H9 (cell line): ENCODE results near the gene SCFD2. TPM values are rescaled to one million over a fixed set of nuclear protein-coding genes. Genes with fewer than 3 reads are reported as not detected.

Experiments
- DNase-seq: peaks from one replicate; pipeline ENCODE4 v3.0.0-alpha.2; 2017
- H2AFZ ChIP-seq: one replicate; pipeline ENCODE4 v1.6.1; 2013; ENCODE audit warnings: mild to moderate bottlenecking, low read length, control low read depth, moderate library complexity
- H2AK5ac ChIP-seq: 2 replicates; pipeline ENCODE4 v1.6.1; 2013; ENCODE audit warnings: low read length, control low read depth, mixed read lengths; ENCODE audit not compliant: insufficient read length
- H2BK120ac ChIP-seq: one replicate; pipeline ENCODE4 v1.6.1; 2013; ENCODE audit warnings: low read depth, mild to moderate bottlenecking, low read length, control low read depth, inconsistent platforms; ENCODE audit not compliant: poor library complexity, severe bottlenecking
- H2BK12ac ChIP-seq: 2 replicates; pipeline ENCODE4 v1.6.1; 2013; ENCODE audit warnings: low read length, control low read depth, mixed read lengths, low read depth; ENCODE audit not compliant: insufficient read length
- H2BK15ac ChIP-seq: 2 replicates; pipeline ENCODE4 v1.6.1; 2013; ENCODE audit warnings: low read depth, low read length, control low read depth
- H2BK20ac ChIP-seq: one replicate; pipeline ENCODE4 v1.6.1; 2013; ENCODE audit warnings: low read depth, mild to moderate bottlenecking, low read length, control low read depth, inconsistent platforms; ENCODE audit not compliant: poor library complexity, severe bottlenecking
- H2BK5ac ChIP-seq: 2 replicates; pipeline ENCODE4 v1.6.1; 2013; ENCODE audit warnings: low read length, control low read depth, mixed read lengths; ENCODE audit not compliant: insufficient read length
- H3K14ac ChIP-seq: 2 replicates; pipeline ENCODE4 v1.6.1; 2013; ENCODE audit warnings: low read length, control low read depth; ENCODE audit not compliant: insufficient read depth
- H3K18ac ChIP-seq: 2 replicates; pipeline ENCODE4 v1.6.1; 2013; ENCODE audit warnings: low read depth, mild to moderate bottlenecking, mixed read lengths, low read length, control low read depth; ENCODE audit not compliant: insufficient read length
- H3K23ac ChIP-seq: 2 replicates; pipeline ENCODE4 v1.6.1; 2013; ENCODE audit warnings: low read length, control low read depth, mixed read lengths, low read depth; ENCODE audit not compliant: insufficient read length
- H3K23me2 ChIP-seq: 2 replicates; pipeline ENCODE4 v1.6.1; 2013; ENCODE audit warnings: low read depth, mild to moderate bottlenecking, mixed read lengths, low read length, control low read depth; ENCODE audit not compliant: insufficient read length, poor library complexity, severe bottlenecking
- H3K27ac ChIP-seq: 2 replicates; pipeline ENCODE4 v1.5.1; 2013; ENCODE audit warnings: low read length, control low read depth, mixed read lengths, low read depth; ENCODE audit not compliant: insufficient read length
- H3K27me3 ChIP-seq: 2 replicates; pipeline ENCODE4 v1.6.1; 2013; ENCODE audit warnings: low read length, control low read depth, inconsistent platforms; ENCODE audit not compliant: insufficient read depth
- H3K4ac ChIP-seq: 2 replicates; pipeline ENCODE4 v1.6.1; 2013; ENCODE audit warnings: low read depth, mild to moderate bottlenecking, control low read depth, inconsistent platforms, low read length, moderate library complexity
- H3K4me1 ChIP-seq: 2 replicates; pipeline ENCODE4 v1.6.1; 2013; ENCODE audit warnings: low read length, control low read depth, inconsistent platforms; ENCODE audit not compliant: insufficient read depth
- H3K4me2 ChIP-seq: 2 replicates; pipeline ENCODE4 v1.6.1; 2013; ENCODE audit warnings: low read length, control low read depth, mixed read lengths; ENCODE audit not compliant: insufficient read length, insufficient read depth
- H3K56ac ChIP-seq: 2 replicates; pipeline ENCODE4 v1.6.1; 2013; ENCODE audit warnings: low read depth, mild to moderate bottlenecking, mixed read lengths, low read length, control low read depth; ENCODE audit not compliant: insufficient read length
- H3K79me1 ChIP-seq: 2 replicates; pipeline ENCODE4 v1.6.1; 2013; ENCODE audit warnings: low read depth, mild to moderate bottlenecking, moderate library complexity, low read length, control low read depth, inconsistent platforms; ENCODE audit not compliant: insufficient read depth, poor library complexity, severe bottlenecking
- H3K79me2 ChIP-seq: 2 replicates; pipeline ENCODE4 v1.6.1; 2013; ENCODE audit warnings: low read length, control low read depth, inconsistent platforms; ENCODE audit not compliant: insufficient read depth
- H3K9ac ChIP-seq: 2 replicates; pipeline ENCODE4 v1.6.1; 2013; ENCODE audit warnings: low read length, control low read depth, mixed read lengths; ENCODE audit not compliant: insufficient read length; ENCODE audit errors: extremely low read depth
- H3K9me3 ChIP-seq: one replicate; pipeline ENCODE4 v1.6.1; 2013; ENCODE audit warnings: low read depth, low read length, inconsistent platforms; ENCODE audit not compliant: control insufficient read depth
- H3T11ph ChIP-seq: one replicate; pipeline ENCODE4 v1.6.1; 2013; ENCODE audit warnings: mild to moderate bottlenecking, low read length, control low read depth, inconsistent platforms
- H4K20me1 ChIP-seq: one replicate; pipeline ENCODE4 v1.6.1; 2013; ENCODE audit not compliant: control insufficient read depth, insufficient read length, insufficient read depth
- H4K5ac ChIP-seq: 2 replicates; pipeline ENCODE4 v1.6.1; 2013; ENCODE audit warnings: low read depth, mild to moderate bottlenecking, mixed read lengths, low read length, control low read depth; ENCODE audit not compliant: insufficient read length
- H4K8ac ChIP-seq: replicated peaks from 2 replicates; pipeline ENCODE4 v1.6.1; 2013; ENCODE audit warnings: low read length, control low read depth, mixed read lengths, low read depth; ENCODE audit not compliant: insufficient read length
- H4K91ac ChIP-seq: 2 replicates; pipeline ENCODE4 v1.6.1; 2013; ENCODE audit warnings: low read depth, mild to moderate bottlenecking, moderate library complexity, mixed read lengths, low read length, control low read depth; ENCODE audit not compliant: insufficient read length
- H3K27ac Mint-ChIP-seq, 3 experiments: 2 replicates in 2 of 3; 3 replicates in 1 of 3; pipeline ENCODE4 v1.8.0; 2020 to 2021; ENCODE audit warnings: mixed read lengths in 3 of 3, mild to moderate bottlenecking in 1 of 3, moderate library complexity in 1 of 3
- H3K27me3 Mint-ChIP-seq: 2 replicates; pipeline ENCODE4 v1.8.0; 2021; ENCODE audit warnings: low read depth, mild to moderate bottlenecking, moderate library complexity, mixed read lengths
- H3K36me3 Mint-ChIP-seq, 3 experiments: 2 replicates in 2 of 3; 3 replicates in 1 of 3; pipeline ENCODE4 v1.8.0; 2020 to 2021; ENCODE audit warnings: low read depth in 3 of 3, mixed read lengths in 3 of 3; ENCODE audit not compliant: insufficient read depth in 1 of 3
- H3K4me1 Mint-ChIP-seq, 2 experiments: 2 replicates each; pipeline ENCODE4 v1.8.0; 2020; ENCODE audit warnings: mixed read lengths in 2 of 2
- H3K4me3 Mint-ChIP-seq, 2 experiments: 2 replicates in 1 of 2; 3 replicates in 1 of 2; pipeline ENCODE4 v1.8.0; 2020 to 2021; ENCODE audit warnings: mild to moderate bottlenecking in 2 of 2, mixed read lengths in 2 of 2, moderate library complexity in 1 of 2
- H3K9me3 Mint-ChIP-seq, 2 experiments: 2 replicates in 1 of 2; 3 replicates in 1 of 2; pipeline ENCODE4 v1.8.0; 2020; ENCODE audit warnings: mild to moderate bottlenecking in 2 of 2, mixed read lengths in 2 of 2, moderate library complexity in 1 of 2
- CTCF ChIP-seq: fragments of 200-600 bp; sonication (generic); conservative IDR thresholded peaks from 3 replicates; pipeline ENCODE4 v1.8.0; 2021; ENCODE audit warnings: antibody characterized with exemption, mild to moderate bottlenecking
- WGBS: extraction: QIAGEN DNeasy Blood & Tissue Kit; methylation state at CpG from one replicate; pipeline ENCODE4 v1.1.7; 2013; ENCODE audit warnings: missing lambda C conversion rate, low lambda C conversion rate, mixed read lengths; ENCODE audit not compliant: insufficient read length; ENCODE audit errors: extremely low coverage; 5-methylcytosine and 5-hydroxymethylcytosine counted together
- total RNA-seq: library from RNA; stranded (reverse); gene quantifications from 2 replicates; pipeline ENCODE4 v1.2.1, GENCODE V29; 2021

SCFD2 gene
- total RNA-seq, 1 experiment from 2014 or later = 10.1 TPM

- no peak overlapping the region for H3K9ac ChIP-seq
- no peak for TF ChIP-seq CTCF
- no peak overlapping the region for H2BK20ac ChIP-seq
- no peak overlapping the region for H4K5ac ChIP-seq
- H3K4me1 ChIP-seq = no peaks in the 10 kb centered on the region
- DNase-seq = no peak
- H3K56ac ChIP-seq = no peak overlapping the region
- H3K27me3 Mint-ChIP-seq = peaks cover 3% of the 10 kb centered on the region; the same call in 1 of the 2 replicates
- H3K79me2 ChIP-seq = peaks cover 23% of the 10 kb centered on the region; the same call in 1 of the 2 replicates
- peaks cover 15 to 22% of the 10 kb centered on the region in 2 experiments for H3K4me1 Mint-ChIP-seq
- no CpG with 5 or more reads among the region's 4 CpGs for WGBS
- no peak overlapping the region for H4K91ac ChIP-seq
- no peaks in the 10 kb centered on the region for H4K20me1 ChIP-seq
- H2BK15ac ChIP-seq = no peak overlapping the region
- H3K4ac ChIP-seq = no peak overlapping the region
- no peak overlapping the region for H3K14ac ChIP-seq
- no peak overlapping the region for H3K27ac Mint-ChIP-seq
- no peak overlapping the region for H3K4me2 ChIP-seq
- no peaks in the 10 kb centered on the region for H3K9me3 Mint-ChIP-seq
- no peak overlapping the region for H3T11ph ChIP-seq
- H2AK5ac ChIP-seq = no peak overlapping the region
- peaks cover 7 to 37% (median 32%) of the 10 kb centered on the region in 3 experiments; a peak in 5 of 7 replicates for H3K36me3 Mint-ChIP-seq
- no peak overlapping the region for H2BK12ac ChIP-seq
- H4K8ac ChIP-seq = no peak overlapping the region
- no peak overlapping the region for H3K18ac ChIP-seq
- no peak overlapping the region for H3K27ac ChIP-seq
- no peaks in the 10 kb centered on the region for H3K27me3 ChIP-seq
- H2AFZ ChIP-seq = no peak overlapping the region
- no peak overlapping the region for H3K4me3 Mint-ChIP-seq
- H3K79me1 ChIP-seq = peaks cover 2% of the 10 kb centered on the region
- peaks cover 2% of the 10 kb centered on the region for H3K23me2 ChIP-seq
- H3K23ac ChIP-seq = no peak overlapping the region
- no peak overlapping the region for H2BK120ac ChIP-seq
- no peaks in the 10 kb centered on the region for H3K9me3 ChIP-seq
- H2BK5ac ChIP-seq = no peak overlapping the region
Observed at GRCh38 chr4:53380221-53380620, 14.4 kb upstream of the SCFD2 start.
